HL-60 (cell line): Measurements from ENCODE around the gene MLLT3.

Source experiments
- DNase-seq, 2 experiments: peaks; one replicate each; pipeline ENCODE4 v3.0.0-alpha.2; 2010 to 2020; ENCODE audit warnings: low read depth in 1 of 2, low spot score in 1 of 2
- H3K27ac ChIP-seq: fragments of 250-450 bp; sonication (Bioruptor Pico); replicated peaks from 2 replicates; pipeline ENCODE4 v1.5.1; 2020; ENCODE audit warnings: mild to moderate bottlenecking, moderate library complexity
- H3K27me3 ChIP-seq: fragments of 250-450 bp; sonication (Bioruptor Pico); 2 replicates; pipeline ENCODE4 v1.5.1; 2021; ENCODE audit warnings: mild to moderate bottlenecking, moderate library complexity; ENCODE audit not compliant: insufficient read depth, poor library complexity, severe bottlenecking
- H3K4me3 ChIP-seq: replicated peaks from 2 replicates; pipeline ENCODE4 v1.5.1; 2011; ENCODE audit warnings: mild to moderate bottlenecking, control low read depth, low read length; ENCODE audit not compliant: insufficient read depth
- GABPA ChIP-seq: IDR thresholded peaks from 2 replicates; pipeline ENCODE4 v1.6.1; 2012; ENCODE audit warnings: low read depth
- POLR2AphosphoS5 ChIP-seq: IDR thresholded peaks from 2 replicates; pipeline ENCODE4 v1.6.1; 2012; ENCODE audit warnings: low read depth
- SPI1 ChIP-seq: IDR thresholded peaks from 2 replicates; pipeline ENCODE4 v1.6.1; 2012; ENCODE audit warnings: low read depth, mild to moderate bottlenecking, borderline replicate concordance
- TF ChIP-seq, protein P1 (sequence below): IDR thresholded peaks from 2 replicates; pipeline ENCODE4 v1.6.1; 2012; ENCODE audit warnings: low read depth; ENCODE audit not compliant: insufficient replicate concordance
- TF ChIP-seq, protein P2 (sequence below): IDR thresholded peaks from one replicate; pipeline ENCODE4 v1.5.1; 2011; ENCODE audit warnings: low read length, control low read depth, inconsistent platforms; ENCODE audit not compliant: insufficient read depth

MLLT3 gene

DNA sequence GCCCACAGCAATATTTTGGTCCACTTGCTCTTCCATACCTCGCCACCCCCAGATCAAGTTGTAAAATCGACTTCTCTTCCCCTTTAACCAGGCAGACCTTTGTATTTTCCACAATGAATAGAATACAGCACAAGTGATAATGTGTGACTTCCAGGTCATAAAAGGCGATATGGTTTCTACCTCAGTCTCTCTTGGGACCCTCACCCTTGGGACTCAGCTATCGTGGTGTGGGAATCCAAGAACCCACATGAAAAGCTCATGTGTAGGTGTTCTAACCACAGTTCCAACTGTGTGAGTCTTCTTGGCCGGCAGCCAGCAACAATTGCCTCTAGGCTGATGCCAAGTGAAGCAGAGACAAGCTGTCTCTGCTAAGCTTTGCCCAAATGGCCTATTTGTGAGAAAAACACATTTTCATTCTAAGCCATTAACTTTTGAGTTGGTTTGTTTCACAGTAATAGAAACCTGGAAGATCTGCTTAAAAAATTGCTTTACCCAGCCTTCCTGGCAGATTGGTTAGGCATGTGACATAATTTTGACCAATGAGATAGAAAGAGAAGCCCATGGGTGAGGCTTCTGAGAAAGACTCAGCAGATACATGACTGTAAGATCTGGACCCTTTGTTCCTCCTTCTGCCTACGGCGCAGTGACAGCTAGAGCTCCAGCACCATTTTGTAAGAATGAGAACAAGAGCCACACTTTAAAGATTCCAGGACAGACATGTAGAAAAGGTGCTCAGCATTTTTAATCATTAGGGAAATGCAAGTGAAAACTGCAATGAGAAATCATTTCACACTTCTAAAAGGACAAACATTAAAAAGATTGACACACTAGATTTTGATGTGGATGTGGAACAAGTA, 18.3 kb upstream of the MLLT3 start:
- DNase-seq: no peak
- H3K27me3 ChIP-seq: no peaks in the 10 kb centered on the region
- no peak overlapping the region for H3K4me3 ChIP-seq
- H3K27ac ChIP-seq: no peak overlapping the region
- TF ChIP-seq, protein P1, sequence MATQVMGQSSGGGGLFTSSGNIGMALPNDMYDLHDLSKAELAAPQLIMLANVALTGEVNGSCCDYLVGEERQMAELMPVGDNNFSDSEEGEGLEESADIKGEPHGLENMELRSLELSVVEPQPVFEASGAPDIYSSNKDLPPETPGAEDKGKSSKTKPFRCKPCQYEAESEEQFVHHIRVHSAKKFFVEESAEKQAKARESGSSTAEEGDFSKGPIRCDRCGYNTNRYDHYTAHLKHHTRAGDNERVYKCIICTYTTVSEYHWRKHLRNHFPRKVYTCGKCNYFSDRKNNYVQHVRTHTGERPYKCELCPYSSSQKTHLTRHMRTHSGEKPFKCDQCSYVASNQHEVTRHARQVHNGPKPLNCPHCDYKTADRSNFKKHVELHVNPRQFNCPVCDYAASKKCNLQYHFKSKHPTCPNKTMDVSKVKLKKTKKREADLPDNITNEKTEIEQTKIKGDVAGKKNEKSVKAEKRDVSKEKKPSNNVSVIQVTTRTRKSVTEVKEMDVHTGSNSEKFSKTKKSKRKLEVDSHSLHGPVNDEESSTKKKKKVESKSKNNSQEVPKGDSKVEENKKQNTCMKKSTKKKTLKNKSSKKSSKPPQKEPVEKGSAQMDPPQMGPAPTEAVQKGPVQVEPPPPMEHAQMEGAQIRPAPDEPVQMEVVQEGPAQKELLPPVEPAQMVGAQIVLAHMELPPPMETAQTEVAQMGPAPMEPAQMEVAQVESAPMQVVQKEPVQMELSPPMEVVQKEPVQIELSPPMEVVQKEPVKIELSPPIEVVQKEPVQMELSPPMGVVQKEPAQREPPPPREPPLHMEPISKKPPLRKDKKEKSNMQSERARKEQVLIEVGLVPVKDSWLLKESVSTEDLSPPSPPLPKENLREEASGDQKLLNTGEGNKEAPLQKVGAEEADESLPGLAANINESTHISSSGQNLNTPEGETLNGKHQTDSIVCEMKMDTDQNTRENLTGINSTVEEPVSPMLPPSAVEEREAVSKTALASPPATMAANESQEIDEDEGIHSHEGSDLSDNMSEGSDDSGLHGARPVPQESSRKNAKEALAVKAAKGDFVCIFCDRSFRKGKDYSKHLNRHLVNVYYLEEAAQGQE: no peak
- TF ChIP-seq, protein P2, sequence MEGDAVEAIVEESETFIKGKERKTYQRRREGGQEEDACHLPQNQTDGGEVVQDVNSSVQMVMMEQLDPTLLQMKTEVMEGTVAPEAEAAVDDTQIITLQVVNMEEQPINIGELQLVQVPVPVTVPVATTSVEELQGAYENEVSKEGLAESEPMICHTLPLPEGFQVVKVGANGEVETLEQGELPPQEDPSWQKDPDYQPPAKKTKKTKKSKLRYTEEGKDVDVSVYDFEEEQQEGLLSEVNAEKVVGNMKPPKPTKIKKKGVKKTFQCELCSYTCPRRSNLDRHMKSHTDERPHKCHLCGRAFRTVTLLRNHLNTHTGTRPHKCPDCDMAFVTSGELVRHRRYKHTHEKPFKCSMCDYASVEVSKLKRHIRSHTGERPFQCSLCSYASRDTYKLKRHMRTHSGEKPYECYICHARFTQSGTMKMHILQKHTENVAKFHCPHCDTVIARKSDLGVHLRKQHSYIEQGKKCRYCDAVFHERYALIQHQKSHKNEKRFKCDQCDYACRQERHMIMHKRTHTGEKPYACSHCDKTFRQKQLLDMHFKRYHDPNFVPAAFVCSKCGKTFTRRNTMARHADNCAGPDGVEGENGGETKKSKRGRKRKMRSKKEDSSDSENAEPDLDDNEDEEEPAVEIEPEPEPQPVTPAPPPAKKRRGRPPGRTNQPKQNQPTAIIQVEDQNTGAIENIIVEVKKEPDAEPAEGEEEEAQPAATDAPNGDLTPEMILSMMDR: no peak
- TF ChIP-seq SPI1 (no peak), GABPA (no peak), POLR2AphosphoS5 (no peak)

- Histone ChIP-seq H3K4me3 (no peak overlapping the region), H3K27me3 (no peaks in the 10 kb centered on the region), H3K27ac (no peak overlapping the region)
- TF ChIP-seq, protein P2: no peak
- TF ChIP-seq SPI1: no peak
- TF ChIP-seq, protein P1: no peak
- TF ChIP-seq GABPA: no peak
- no peak for TF ChIP-seq POLR2AphosphoS5
- no peak for DNase-seq
These were observed 14.7 kb upstream of the MLLT3 start for GRCh38 chr9:20636888-20637440.

- no peak overlapping the region for H3K27ac ChIP-seq
- no peak for TF ChIP-seq POLR2AphosphoS5
- TF ChIP-seq, protein P1: no peak
- TF ChIP-seq SPI1: no peak
- no peak for TF ChIP-seq GABPA
- TF ChIP-seq, protein P2: no peak
- H3K4me3 ChIP-seq: no peak overlapping the region
- no peak for DNase-seq
- H3K27me3 ChIP-seq: no peaks in the 10 kb centered on the region
These were observed 12.6 kb upstream of the MLLT3 start for GRCh38 chr9:20634895-20635294.
